Astrocyte (in vitro differentiated cells and primary cell): ENCODE data around the gene ELAVL2. TPM values are rescaled to one million over a fixed set of nuclear protein-coding genes. Genes with fewer than 3 reads are reported as not detected.

ENCODE experiments used
- DNase-seq: peaks from one replicate; pipeline ENCODE4 v3.0.0-alpha.2; 2010; ENCODE audit warnings: low read depth
- FAIRE-seq: peaks from 2 replicates; lab custom pipeline; 2011; peaks lifted over from hg19 to GRCh38; lab: Jason Lieb, UNC
- H2AFZ ChIP-seq: 2 replicates; pipeline ENCODE4 v1.6.0; 2012; ENCODE audit warnings: low read depth, low read length, inconsistent platforms
- H3K27ac ChIP-seq: 2 replicates; pipeline ENCODE4 v1.5.1; 2011; ENCODE audit warnings: low read depth, low read length, inconsistent platforms
- H3K27me3 ChIP-seq: 2 replicates; pipeline ENCODE4 v1.6.0; 2011; ENCODE audit warnings: low read length, inconsistent platforms; ENCODE audit not compliant: insufficient read depth
- H3K36me3 ChIP-seq: 2 replicates; pipeline ENCODE4 v1.5.1; 2011; ENCODE audit warnings: low read length, inconsistent platforms; ENCODE audit not compliant: insufficient read depth
- H3K4me1 ChIP-seq: 2 replicates; pipeline ENCODE4 v1.5.1; 2011; ENCODE audit warnings: low read length, inconsistent platforms; ENCODE audit not compliant: insufficient read depth
- H3K4me2 ChIP-seq: 2 replicates; pipeline ENCODE4 v1.6.0; 2012; ENCODE audit warnings: low read length, inconsistent platforms
- H3K4me3 ChIP-seq: 2 replicates; pipeline ENCODE4 v1.5.1; 2011; ENCODE audit warnings: low read depth, mild to moderate bottlenecking, low read length, inconsistent platforms; ENCODE audit not compliant: insufficient read depth
- H3K79me2 ChIP-seq: 2 replicates; pipeline ENCODE4 v1.6.0; 2012; ENCODE audit warnings: mild to moderate bottlenecking, low read length, inconsistent platforms; ENCODE audit not compliant: insufficient read depth
- H3K9ac ChIP-seq: 2 replicates; pipeline ENCODE4 v1.6.0; 2012; ENCODE audit warnings: mild to moderate bottlenecking, low read length, inconsistent platforms
- H3K9me3 ChIP-seq: 2 replicates; pipeline ENCODE4 v1.5.1; 2012; ENCODE audit warnings: low read depth, mild to moderate bottlenecking, low read length, inconsistent platforms; ENCODE audit not compliant: insufficient read depth
- H4K20me1 ChIP-seq: 2 replicates; pipeline ENCODE4 v1.6.0; 2012; ENCODE audit warnings: low read length, inconsistent platforms; ENCODE audit not compliant: insufficient read depth
- H3K27ac Mint-ChIP-seq: one replicate; pipeline ENCODE4 v1.8.0; 2021; ENCODE audit warnings: mild to moderate bottlenecking, mixed read lengths; ENCODE audit not compliant: unreplicated experiment
- H3K27me3 Mint-ChIP-seq: one replicate; pipeline ENCODE4 v1.8.0; 2021; ENCODE audit warnings: low read depth, mixed read lengths; ENCODE audit not compliant: unreplicated experiment
- H3K36me3 Mint-ChIP-seq: one replicate; pipeline ENCODE4 v1.8.0; 2021; ENCODE audit warnings: low read depth, mixed read lengths; ENCODE audit not compliant: unreplicated experiment
- H3K4me1 Mint-ChIP-seq: one replicate; pipeline ENCODE4 v1.8.0; 2021; ENCODE audit warnings: low read depth, mixed read lengths; ENCODE audit not compliant: unreplicated experiment
- H3K4me3 Mint-ChIP-seq: one replicate; pipeline ENCODE4 v1.8.0; 2021; ENCODE audit warnings: mild to moderate bottlenecking, moderate library complexity, mixed read lengths; ENCODE audit not compliant: unreplicated experiment
- H3K9me3 Mint-ChIP-seq: one replicate; pipeline ENCODE4 v1.8.0; 2021; ENCODE audit warnings: mild to moderate bottlenecking, mixed read lengths; ENCODE audit not compliant: unreplicated experiment
- CTCF ChIP-seq: IDR thresholded peaks from 2 replicates; pipeline ENCODE4 v1.5.1; 2011; ENCODE audit warnings: low read depth, mild to moderate bottlenecking, inconsistent platforms, low read length, moderate library complexity; ENCODE audit not compliant: insufficient read depth
- EZH2 ChIP-seq: IDR thresholded peaks from 2 replicates; pipeline ENCODE4 v1.6.1; 2012; ENCODE audit warnings: mild to moderate bottlenecking, low read length, inconsistent platforms; ENCODE audit not compliant: insufficient read depth
- total RNA-seq: library from RNA; stranded (reverse); gene quantifications from 2 replicates; pipeline ENCODE4 v1.2.1, GENCODE V29; 2021

Gene ELAVL2
- total RNA-seq, 1 donor from 2014 or later: 22.2 TPM

GRCh38 chr9:23663125-23663524 lies 162.9 kb downstream of the ELAVL2 start:
- no peaks in the 10 kb centered on the region for H3K4me1 ChIP-seq
- H3K36me3 ChIP-seq: no peaks in the 10 kb centered on the region
- H3K4me3 Mint-ChIP-seq: no peak overlapping the region
- H3K36me3 Mint-ChIP-seq: peaks cover 24% of the 10 kb centered on the region
- H3K4me2 ChIP-seq: no peak overlapping the region
- no peak overlapping the region for H2AFZ ChIP-seq
- DNase-seq (no peak), FAIRE-seq (no peak)
- no peak for TF ChIP-seq CTCF
- no peak for TF ChIP-seq EZH2
- H3K9me3 ChIP-seq: no peaks in the 10 kb centered on the region
- peaks cover 16% of the 10 kb centered on the region for H3K4me1 Mint-ChIP-seq
- no peaks in the 10 kb centered on the region for H3K27me3 Mint-ChIP-seq
- no peaks in the 10 kb centered on the region for H3K79me2 ChIP-seq
- no peak overlapping the region for H3K4me3 ChIP-seq
- H3K27ac ChIP-seq: no peak overlapping the region
- H4K20me1 ChIP-seq: no peaks in the 10 kb centered on the region
- H3K27me3 ChIP-seq: no peaks in the 10 kb centered on the region
- no peaks in the 10 kb centered on the region for H3K9me3 Mint-ChIP-seq
- H3K27ac Mint-ChIP-seq: peak overlapping the region; percentile 28
- H3K9ac ChIP-seq: no peak overlapping the region

DNA sequence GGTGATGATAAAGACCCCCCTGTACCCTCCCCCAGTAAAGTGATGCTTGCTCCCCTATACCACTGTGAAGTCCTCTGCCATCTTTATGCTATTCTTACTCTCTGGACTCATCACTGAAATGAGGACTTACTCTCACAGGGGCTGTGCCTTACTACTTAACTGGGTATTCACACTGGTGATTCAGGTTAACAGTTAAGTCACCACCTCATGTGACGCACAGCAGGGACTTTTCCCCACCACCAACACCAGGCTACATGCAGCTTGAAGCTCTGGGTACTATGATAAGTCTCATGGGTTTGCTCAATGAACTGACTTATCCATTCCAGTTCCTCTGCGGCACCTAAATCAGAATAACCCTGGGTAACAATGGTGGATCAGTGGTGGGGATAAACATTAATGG lies 163.7 kb downstream of the ELAVL2 start:
- peaks cover 18% of the 10 kb centered on the region for H3K36me3 Mint-ChIP-seq
- no peak overlapping the region for H3K4me3 ChIP-seq
- no peak for FAIRE-seq

More for the DNA sequence above, 163.7 kb downstream of the ELAVL2 start:
- Histone ChIP-seq H3K27ac (no peak overlapping the region), H2AFZ (no peak overlapping the region), H3K9ac (no peak overlapping the region), H4K20me1 (no peaks in the 10 kb centered on the region), H3K4me2 (no peak overlapping the region), H3K4me1 (no peaks in the 10 kb centered on the region), H3K79me2 (no peaks in the 10 kb centered on the region), H3K36me3 (no peaks in the 10 kb centered on the region), H3K27me3 (no peaks in the 10 kb centered on the region), H3K9me3 (no peaks in the 10 kb centered on the region)
- peaks cover 16% of the 10 kb centered on the region for H3K4me1 Mint-ChIP-seq
- H3K27ac Mint-ChIP-seq: no peak overlapping the region
- H3K9me3 Mint-ChIP-seq: no peaks in the 10 kb centered on the region
- TF ChIP-seq EZH2: no peak
- TF ChIP-seq CTCF: no peak
- H3K27me3 Mint-ChIP-seq: no peaks in the 10 kb centered on the region
- no peak for DNase-seq
- no peak overlapping the region for H3K4me3 Mint-ChIP-seq
